ENCODE measurements around the gene JUND. TPM values are rescaled to one million over a fixed set of nuclear protein-coding genes. Genes with fewer than 3 reads are reported as not detected.
A peak's percentile ranks its signal among the peaks of the same experiment; 100 is the strongest.

The JUND gene
- total RNA-seq, 1 experiment from 2014 or later: 128 TPM

DNA sequence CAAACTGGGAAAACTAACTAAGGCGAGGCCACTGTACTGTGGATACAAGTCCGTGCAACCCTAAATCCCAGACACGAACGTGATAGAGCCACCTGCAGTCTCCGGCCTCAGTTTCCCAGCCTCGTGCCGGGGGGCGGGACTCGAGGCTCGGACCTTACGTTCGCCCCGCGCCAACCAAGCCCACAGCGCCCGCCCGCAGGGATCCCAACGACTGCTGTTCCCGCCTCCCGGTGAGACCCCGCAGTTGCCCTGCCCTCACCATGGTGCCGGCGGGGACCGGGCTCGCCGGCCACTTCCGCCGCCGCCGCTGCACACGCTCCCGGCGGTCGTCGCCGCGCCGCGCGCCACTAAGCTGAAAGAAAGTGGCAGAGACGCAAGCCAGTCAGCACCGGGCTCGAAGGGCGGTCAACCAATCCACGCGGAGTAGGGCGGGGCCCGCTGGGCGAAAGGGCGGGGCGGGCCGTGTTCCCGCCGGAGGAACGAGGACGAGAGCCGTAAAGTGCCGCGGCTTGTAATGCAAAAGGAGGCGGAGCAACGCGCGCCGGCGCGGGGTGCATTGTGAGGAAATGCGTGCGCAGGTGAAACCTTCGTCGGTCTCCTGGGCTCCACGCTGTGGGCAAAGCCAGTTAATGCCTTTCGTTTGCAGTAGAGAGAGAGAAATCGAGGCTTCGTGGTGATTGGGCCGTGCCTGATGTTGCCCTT, 41.5 kb upstream of the JUND start, which contains the start of gene LSM4:
Gene LSM4, minus strand, starts transcription at position 318 of the 702 bp plus-strand sequence. Its CDS starts 56 bp downstream, at position 262.
- H3K27ac ChIP-seq (ENCODE audit: low read depth, low read length, poor library complexity, severe bottlenecking): peak within 1 kb of the TSS; percentile 92
- peak within 1 kb of the TSS; percentile 70 for H3K4me3 ChIP-seq (ENCODE audit: low read depth, low read length, poor library complexity, severe bottlenecking)
- no peaks in the 10 kb centered on the region for H3K9me3 ChIP-seq (ENCODE audit: low read depth, low read length, poor library complexity, severe bottlenecking)
- TF ChIP-seq, protein P1, sequence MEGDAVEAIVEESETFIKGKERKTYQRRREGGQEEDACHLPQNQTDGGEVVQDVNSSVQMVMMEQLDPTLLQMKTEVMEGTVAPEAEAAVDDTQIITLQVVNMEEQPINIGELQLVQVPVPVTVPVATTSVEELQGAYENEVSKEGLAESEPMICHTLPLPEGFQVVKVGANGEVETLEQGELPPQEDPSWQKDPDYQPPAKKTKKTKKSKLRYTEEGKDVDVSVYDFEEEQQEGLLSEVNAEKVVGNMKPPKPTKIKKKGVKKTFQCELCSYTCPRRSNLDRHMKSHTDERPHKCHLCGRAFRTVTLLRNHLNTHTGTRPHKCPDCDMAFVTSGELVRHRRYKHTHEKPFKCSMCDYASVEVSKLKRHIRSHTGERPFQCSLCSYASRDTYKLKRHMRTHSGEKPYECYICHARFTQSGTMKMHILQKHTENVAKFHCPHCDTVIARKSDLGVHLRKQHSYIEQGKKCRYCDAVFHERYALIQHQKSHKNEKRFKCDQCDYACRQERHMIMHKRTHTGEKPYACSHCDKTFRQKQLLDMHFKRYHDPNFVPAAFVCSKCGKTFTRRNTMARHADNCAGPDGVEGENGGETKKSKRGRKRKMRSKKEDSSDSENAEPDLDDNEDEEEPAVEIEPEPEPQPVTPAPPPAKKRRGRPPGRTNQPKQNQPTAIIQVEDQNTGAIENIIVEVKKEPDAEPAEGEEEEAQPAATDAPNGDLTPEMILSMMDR (conservative IDR thresholded peaks at IDR 0.05; ENCODE audit: low read depth, low read length): no peak
- no peak for TF ChIP-seq EZH2 (IDR thresholded peaks at IDR 0.05; ENCODE audit: borderline replicate concordance, low read depth, low read length, poor library complexity, severe bottlenecking)
- H3K36me3 ChIP-seq (ENCODE audit: insufficient read depth, low read length, poor library complexity, severe bottlenecking): no peaks in the 10 kb centered on the region
- no peaks in the 10 kb centered on the region for H3K27me3 ChIP-seq (replicated peaks; ENCODE audit: insufficient read depth, low read depth, low read length, poor library complexity)
- peak; percentile 99 for DNase-seq (ENCODE audit: low spot score)
- intact Hi-C loops (cut with micrococcal nuclease; ENCODE audit: unreplicated experiment): loop anchor here (1.0 to 5.0 kb wide), 4 partner anchors 30 to 171 kb away; partner anchors contain the start of genes PIK3R2 and RAB3A
- ChIA-PET CTCF (interaction anchor here (0.9 to 2.5 kb wide), 2 partner anchors 44 to 210 kb away, joined by 3 to 74 read pairs; no protein-coding TSS in a partner anchor), POLR2A (ENCODE audit: low non-redundant PET) (interaction anchor here (0.7 to 2.5 kb wide), 3 partner anchors 18 to 42 kb away, joined by 4 to 27 read pairs (median 4); partner anchors contain the start of gene JUND)
- H3K4me1 ChIP-seq (ENCODE audit: insufficient read depth, low read length, poor library complexity, severe bottlenecking): peaks cover 11% of the 10 kb centered on the region
- BruUV-seq (replicated peaks): no TSS peak

DNA sequence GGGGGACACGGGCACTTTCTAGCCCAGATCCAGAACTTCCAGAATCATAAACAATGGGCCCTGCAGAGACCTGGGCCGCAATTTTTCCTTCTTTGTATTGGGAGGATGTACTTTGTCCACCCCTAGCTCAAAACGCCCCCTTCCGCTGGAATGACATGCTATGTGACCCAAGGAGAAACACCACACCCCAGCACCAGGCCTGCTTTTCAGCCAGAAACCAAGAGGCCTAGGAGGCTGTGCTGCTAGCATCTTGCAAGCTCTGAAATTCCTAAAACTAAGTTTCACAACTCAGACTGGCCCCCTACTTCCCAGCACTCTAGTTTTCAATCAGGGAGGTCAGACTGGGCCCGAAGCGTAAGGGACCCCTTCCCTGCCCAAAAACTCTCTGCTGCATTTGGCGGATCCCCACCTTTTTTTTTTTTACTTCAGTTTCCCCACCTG, 40.9 kb upstream of the JUND start:
- Histone ChIP-seq H3K27ac (ENCODE audit: low read depth, low read length, poor library complexity, severe bottlenecking) (peak overlapping the region; percentile 92), H3K4me1 (ENCODE audit: insufficient read depth, low read length, poor library complexity, severe bottlenecking) (peaks cover 11% of the 10 kb centered on the region), H3K4me3 (ENCODE audit: low read depth, low read length, poor library complexity, severe bottlenecking) (peak overlapping the region; percentile 70), H3K9me3 (ENCODE audit: low read depth, low read length, poor library complexity, severe bottlenecking) (no peaks in the 10 kb centered on the region), H3K27me3 (replicated peaks; ENCODE audit: insufficient read depth, low read depth, low read length, poor library complexity) (no peaks in the 10 kb centered on the region), H3K36me3 (ENCODE audit: insufficient read depth, low read length, poor library complexity, severe bottlenecking) (no peaks in the 10 kb centered on the region)
- BruUV-seq (replicated peaks): TSS peak; percentile 68
- peak; percentile 54 for DNase-seq (ENCODE audit: low spot score)
- no peak for TF ChIP-seq EZH2 (IDR thresholded peaks at IDR 0.05; ENCODE audit: borderline replicate concordance, low read depth, low read length, poor library complexity, severe bottlenecking)
- TF ChIP-seq, protein P1 (conservative IDR thresholded peaks at IDR 0.05; ENCODE audit: low read depth, low read length): 0 out of 2 replicates have a peak, but pooled peaks have one; percentile 19
- ChIA-PET CTCF (interaction anchor here (0.5 to 2.5 kb wide), 5 partner anchors 17 to 452 kb away, joined by 3 to 74 read pairs (median 5); no protein-coding TSS in a partner anchor), POLR2A (ENCODE audit: low non-redundant PET) (interaction anchor here (0.7 to 2.5 kb wide), 3 partner anchors 17 to 42 kb away, joined by 4 to 27 read pairs (median 4); partner anchors contain the start of gene JUND)
- intact Hi-C loops (cut with micrococcal nuclease; ENCODE audit: unreplicated experiment): loop anchor here (5.0 kb wide), 2 partner anchors 120 to 170 kb away; partner anchors contain the start of genes PIK3R2 and RAB3A

DNA sequence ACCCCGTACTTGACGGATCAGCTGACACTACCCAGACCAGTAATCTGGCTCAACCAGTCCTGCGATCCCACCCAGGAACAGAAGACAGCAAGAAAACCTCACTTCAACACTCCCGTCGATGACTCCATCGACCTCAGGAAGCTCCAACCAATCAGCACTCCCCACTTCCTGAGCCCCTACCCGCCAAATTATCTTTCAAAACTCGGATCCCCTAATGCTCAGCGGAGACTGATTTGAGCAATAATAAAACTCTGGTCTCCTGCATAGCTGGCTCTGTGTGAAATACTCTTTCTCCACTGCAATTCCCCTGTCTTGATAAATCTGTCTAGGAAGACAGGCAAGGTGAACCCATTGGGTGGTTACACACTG, 40.3 kb upstream of the JUND start:
- Histone ChIP-seq H3K4me1 (ENCODE audit: insufficient read depth, low read length, poor library complexity, severe bottlenecking) (peaks cover 11% of the 10 kb centered on the region), H3K9me3 (ENCODE audit: low read depth, low read length, poor library complexity, severe bottlenecking) (no peaks in the 10 kb centered on the region), H3K4me3 (ENCODE audit: low read depth, low read length, poor library complexity, severe bottlenecking) (peak overlapping the region; percentile 70), H3K27me3 (replicated peaks; ENCODE audit: insufficient read depth, low read depth, low read length, poor library complexity) (no peaks in the 10 kb centered on the region), H3K36me3 (ENCODE audit: insufficient read depth, low read length, poor library complexity, severe bottlenecking) (no peaks in the 10 kb centered on the region), H3K27ac (ENCODE audit: low read depth, low read length, poor library complexity, severe bottlenecking) (peak overlapping the region; percentile 92)
- intact Hi-C loops (cut with micrococcal nuclease; ENCODE audit: unreplicated experiment): loop anchor here (5.0 kb wide), 2 partner anchors 119 to 169 kb away; partner anchors contain the start of genes PIK3R2 and RAB3A
- POLR2A ChIA-PET (ENCODE audit: low non-redundant PET): interaction anchor here (1.1 to 2.5 kb wide), 2 partner anchors 16 to 41 kb away, joined by 4 to 27 read pairs; partner anchors contain the start of gene JUND
- TF ChIP-seq, protein P1 (conservative IDR thresholded peaks at IDR 0.05; ENCODE audit: low read depth, low read length): no peak
- no peak for TF ChIP-seq EZH2 (IDR thresholded peaks at IDR 0.05; ENCODE audit: borderline replicate concordance, low read depth, low read length, poor library complexity, severe bottlenecking)
- BruUV-seq (replicated peaks): no TSS peak
- CTCF ChIA-PET: interaction anchor here (0.5 to 2.5 kb wide), 7 partner anchors 15 to 452 kb away, joined by 3 to 74 read pairs (median 5); no protein-coding TSS in a partner anchor
- peak; percentile 40 for DNase-seq (ENCODE audit: low spot score)

Measured in A673 (cell line).